HPDE6-E6E7 (cell line): ENCODE results near the gene CRAMP1.
A peak's percentile ranks its signal among the peaks of the same experiment; 100 is the strongest.

Experiments used
- DNase-seq: peaks from one replicate; pipeline ENCODE4 v3.0.0; 2011; ENCODE audit warnings: missing footprints; ENCODE audit errors: extremely low spot score

Gene CRAMP1

DNA sequence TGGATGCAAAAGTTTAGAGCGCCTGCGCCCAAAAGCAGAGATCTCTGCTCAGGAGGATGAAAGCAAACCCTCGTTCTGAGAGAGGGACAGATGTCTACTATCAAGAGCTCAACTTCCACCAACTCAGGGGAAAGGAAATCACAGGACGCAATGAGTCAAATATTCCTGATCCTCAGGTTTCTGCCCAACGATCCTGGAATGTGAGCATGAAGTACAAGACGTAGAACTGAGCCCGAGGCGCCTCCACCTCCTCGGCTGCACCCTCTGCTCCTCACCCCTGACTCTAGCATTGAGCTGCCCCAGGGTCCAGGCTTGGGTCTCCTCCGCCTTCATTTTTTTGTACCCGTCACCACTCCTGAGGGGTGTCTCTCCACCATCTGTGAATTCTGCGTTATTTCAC, 15.6 kb upstream of the CRAMP1 start:
- no peak for DNase-seq

DNA sequence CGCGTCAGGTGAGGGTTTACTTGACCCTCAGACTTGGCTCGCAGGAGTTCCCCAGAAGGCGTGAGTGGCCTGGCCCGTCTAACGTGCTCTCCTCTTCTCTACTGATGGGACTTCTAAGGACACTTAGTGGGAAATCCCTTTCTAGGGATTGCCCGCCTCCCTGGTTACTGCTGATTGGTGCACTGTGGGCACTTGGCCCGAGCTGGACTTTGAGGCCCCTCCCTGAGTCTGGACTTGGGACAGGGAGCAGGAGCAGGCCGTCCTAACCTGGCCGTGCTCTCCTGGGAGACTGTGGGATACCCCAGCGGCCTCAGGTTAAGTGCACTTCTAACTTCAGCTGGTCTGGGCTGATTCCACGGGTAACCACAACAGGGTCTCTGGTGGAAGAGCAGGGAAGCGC, 15.0 kb upstream of the CRAMP1 start:
- DNase-seq: no peak

DNA sequence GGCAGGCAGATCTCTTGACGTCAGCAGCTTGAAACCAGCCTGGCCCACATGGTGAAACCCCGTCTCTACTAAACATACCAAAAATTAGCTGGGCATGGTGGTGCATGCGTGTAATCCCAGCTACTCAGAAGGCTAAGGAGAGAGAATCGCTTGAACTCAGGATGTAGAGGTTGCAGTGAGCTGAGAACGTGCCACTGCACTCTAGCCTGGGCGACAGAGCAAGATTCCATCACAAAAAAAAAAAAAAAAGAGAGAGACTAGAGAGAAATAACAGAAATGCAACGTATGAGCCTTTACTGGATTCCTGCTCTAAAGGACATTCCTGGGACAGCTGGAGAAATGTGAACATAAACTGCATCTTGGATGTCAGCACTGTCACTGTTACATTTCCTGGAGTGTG, 11.1 kb upstream of the CRAMP1 start:
- DNase-seq: no peak

DNA sequence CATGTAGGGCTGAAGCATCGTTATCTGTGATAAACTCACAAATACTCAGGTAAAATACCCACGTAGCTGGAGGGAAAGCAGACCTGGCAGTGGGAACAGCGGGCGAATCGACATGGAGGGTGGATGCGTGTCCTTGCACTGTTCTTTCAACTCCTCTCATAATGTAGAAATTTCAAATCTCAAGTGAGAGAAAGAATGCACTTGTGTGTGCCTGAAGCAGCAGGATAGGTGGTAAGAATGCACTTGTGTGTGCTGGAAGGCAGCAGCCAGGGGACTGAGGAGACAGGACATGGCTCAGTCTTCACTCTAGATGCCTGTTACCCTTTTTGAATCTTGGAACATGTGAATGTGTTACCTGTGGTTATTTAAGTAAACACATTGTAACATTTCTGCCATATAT, 10.7 kb upstream of the CRAMP1 start:
- no peak for DNase-seq

DNA sequence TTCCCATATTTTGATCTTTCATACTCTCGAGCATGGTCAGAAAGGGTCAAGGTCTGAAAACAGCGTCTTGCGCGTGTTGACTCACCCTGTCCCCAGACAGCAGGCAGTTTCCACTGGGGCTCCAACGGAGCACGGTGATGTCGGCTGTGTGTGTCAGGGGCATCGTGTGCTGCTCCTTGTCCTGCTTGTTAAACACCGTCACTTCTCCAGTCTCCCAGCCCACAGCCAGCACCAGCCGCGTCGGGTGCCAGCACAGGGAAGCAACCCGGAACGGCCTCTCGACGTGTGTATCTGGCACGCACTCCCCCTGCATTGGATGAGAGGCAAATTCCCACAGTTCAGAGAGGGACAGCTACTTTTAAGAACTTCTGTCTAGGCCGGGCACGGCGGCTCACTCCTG, 9.9 kb upstream of the CRAMP1 start:
- DNase-seq: no peak

DNA sequence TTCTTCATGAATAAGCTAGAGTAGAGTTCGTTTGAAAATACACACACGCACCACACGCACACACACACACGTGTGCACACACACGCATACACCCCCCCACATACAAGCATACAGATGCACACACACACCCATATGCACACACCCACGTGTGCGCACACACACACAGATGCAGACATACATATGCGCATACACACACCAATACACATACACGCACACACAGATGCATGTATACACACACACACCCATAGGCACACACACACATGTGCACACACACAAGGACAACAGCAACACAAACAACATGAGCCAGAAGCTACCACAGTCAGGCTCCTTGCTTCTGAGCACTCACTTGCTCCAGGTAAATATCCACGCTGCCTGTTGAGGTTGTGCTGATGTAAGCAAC, 5.4 kb upstream of the CRAMP1 start:
- no peak for DNase-seq

DNA sequence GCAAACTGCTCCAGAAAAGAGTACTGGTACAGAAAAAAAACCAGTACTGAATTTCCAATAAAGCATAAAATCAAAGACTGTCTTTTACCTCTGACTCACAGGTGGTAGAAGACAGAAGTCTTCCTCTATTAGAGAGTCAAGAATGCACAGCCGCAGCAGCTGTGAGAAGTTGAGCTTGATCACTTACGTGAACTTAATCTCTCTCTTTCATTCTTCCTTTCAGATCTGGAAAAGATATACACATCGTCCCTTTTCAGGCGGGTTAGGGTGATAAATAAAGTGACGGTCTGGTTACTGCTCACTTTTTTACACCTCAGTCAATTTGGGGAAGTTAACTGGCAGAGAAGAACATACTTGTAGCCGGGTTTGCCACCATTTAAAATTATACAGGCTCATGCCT, 4.2 kb upstream of the CRAMP1 start:
- no peak for DNase-seq

DNA sequence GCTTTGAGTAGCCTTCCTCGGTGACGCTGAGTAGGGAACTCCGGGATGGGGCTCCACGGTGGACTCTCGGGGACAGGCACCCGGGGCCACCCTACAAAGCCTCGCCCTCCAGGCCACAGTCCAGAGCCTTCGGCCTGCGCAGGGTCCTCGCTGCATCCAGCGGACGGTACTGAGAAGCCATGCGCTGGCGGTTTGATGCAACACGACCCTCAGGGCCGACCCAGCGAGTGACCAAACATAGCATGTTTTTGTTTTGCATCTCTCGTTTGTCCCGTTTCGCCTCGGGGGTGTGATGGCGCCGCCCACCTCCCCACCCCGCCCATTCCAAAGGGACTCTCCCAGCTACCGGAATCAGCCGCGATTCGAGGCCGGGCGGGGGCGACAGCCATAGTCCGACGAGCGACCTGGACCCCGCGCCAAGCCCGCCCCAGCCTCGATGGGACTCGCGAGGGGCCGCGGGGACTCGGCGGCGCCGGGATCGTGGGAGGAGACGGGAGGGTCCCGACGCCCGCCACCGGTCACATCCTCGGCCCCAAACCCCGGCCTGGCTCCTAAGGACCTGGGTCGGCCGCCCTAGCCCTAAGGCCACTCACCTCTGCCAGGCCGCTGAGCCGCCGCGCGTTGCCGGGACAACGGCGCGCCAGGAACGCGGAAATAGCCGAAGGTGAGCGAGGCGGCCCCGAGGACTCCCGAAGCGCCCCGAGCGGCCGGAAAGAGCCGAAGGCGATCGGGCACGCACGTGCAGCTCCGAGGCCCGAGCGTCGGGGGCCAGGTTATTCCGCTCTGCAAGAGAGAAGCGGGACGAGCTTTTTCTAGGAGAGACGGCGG, 1.9 kb upstream of the CRAMP1 start:
- peak; percentile 70 for DNase-seq

DNA sequence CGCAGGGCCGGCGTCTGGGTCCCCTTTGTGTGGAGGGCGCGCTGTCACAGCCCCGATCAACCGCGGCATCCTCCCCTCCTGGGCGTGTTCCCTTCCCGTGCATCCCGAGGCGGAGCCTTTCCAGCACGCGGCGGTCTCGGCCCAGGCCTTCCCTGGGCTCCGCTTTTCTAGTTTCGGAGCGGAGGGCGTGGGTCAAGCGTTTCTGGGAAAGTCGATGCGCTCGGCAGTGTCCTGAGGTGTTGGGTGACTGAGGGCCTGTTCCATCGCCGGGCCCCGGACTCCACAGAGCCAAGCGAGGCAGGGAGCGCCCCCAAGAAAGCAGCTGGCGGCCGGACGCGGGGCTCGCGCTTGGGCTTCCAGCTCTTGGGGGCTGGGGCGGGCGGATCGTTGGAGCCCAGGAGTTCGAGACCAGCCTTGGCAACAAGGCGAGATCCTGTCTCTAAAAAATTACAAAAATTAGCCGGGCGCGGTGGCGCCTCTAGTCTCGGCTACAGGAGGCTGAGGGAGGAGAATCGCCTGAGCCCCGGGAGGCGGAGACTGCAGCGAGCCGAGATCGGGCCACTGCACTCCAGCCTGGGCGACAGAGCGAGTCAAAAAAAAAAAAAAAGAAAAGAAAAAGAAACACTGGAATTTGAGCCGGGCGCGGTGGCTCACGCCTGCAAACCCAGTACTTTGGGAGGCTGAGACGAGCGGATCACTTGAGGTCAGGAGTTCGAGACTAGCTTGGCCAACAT, 1.1 kb upstream of the CRAMP1 start:
- DNase-seq: peak; percentile 51

DNA sequence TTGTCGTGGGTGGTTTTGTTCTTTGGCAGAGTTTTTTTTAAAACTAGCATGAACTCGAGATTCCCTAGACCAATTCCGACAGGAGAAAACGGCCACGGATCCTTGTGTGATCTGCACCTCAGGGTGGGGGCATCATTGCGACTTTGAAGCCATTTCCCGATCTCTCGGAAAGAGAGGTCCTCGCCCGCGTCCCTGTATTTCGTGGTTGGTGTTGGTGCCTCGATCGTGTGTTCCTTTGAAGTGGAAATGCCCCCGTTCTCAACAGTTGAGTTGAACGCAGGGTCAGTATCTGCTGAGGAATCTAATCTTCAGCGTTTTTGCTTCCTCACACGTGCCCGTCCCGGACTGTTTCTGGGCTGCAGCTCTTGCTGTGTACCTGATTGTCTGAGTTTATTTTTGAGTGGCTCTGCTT, 1.1 kb downstream of the CRAMP1 start:
- DNase-seq: peak; percentile 20

DNA sequence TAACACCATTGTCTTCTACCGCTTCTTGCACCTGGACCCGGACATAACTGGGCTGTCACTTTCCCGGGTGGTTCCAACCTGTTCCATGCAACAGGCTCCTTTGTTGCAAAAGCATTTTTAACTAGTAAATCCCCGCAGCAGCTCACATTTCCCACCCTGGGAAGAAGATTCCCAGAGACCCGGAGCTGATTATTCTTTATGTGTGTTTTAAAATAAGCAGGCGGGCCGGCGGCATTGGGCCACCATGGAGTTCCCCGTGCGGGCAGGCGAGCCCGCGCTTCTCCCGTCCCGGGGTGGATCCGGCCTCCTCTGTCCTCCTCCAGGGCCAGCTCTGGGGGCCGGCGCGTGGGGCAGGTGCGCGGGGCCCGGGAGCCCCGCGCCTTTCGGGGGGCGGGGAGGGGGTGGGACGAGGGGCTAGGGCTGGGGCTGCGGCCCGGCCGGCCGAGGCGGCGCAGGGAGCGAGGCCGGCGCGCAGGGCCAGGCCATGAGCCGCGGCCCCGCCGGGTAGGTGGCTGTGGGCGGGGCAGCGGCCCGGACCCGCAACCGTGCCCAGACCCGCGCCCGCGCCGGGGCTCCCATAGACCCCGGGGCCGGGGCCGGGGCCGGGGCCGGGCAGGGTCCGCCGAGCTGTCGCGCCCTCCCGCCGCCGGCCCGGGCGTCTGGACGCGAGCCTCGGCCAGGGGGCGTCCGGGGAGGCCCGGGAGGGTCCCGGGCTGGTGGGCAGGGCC, 1.7 kb downstream of the CRAMP1 start:
- DNase-seq: peak; percentile 12

DNA sequence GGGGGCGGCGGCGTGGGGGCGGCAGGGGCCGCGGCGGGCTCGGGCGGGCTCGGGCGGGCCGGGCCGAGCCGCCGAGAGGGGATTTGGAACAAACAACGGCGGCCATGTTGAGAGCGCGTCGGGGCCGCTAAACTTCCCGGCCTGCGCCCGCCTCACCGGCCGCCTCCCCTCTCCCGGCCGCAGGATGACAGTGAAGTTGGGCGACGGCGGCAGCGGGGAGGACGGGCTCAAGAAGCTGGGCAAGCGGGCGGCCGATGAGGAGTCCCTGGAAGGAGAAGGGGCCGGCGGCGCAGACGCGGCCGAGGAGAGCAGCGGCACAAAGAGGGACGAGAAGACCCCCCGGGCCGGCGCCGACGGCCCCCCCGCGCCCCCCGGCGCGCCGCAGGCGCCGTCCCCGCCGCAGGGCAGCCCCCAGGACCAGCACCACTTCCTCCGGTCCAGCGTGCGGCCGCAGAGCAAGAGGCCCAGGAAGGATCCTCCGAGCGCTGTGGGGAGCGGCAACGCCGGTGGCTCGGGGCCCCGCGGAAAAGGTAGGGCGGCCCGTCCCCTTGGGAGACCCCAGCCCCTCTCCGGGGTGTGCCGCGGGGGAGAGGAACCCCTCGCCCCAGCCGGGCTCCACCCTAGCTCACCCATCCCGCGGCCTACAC, 2.4 kb downstream of the CRAMP1 start:
- DNase-seq: peak; percentile 43

DNA sequence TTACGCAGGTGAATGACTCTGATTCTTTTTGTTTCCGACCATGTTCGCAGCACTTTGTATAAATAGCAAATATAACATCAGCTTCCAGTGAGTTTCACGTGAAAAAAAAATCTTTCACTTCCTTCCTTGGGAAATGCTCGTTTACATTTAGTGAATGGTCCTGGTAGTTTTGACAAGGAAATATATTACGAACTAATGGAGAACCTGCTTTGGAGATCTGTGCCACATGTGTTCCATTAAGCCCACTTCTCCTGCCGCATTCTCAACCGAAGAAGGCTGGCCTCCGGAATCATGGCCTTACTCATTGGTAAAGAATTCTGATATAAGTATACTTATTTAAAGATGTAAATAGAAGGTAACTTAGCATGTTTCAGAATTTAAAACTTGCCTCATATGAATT, 3.6 kb downstream of the CRAMP1 start:
- DNase-seq: no peak

DNA sequence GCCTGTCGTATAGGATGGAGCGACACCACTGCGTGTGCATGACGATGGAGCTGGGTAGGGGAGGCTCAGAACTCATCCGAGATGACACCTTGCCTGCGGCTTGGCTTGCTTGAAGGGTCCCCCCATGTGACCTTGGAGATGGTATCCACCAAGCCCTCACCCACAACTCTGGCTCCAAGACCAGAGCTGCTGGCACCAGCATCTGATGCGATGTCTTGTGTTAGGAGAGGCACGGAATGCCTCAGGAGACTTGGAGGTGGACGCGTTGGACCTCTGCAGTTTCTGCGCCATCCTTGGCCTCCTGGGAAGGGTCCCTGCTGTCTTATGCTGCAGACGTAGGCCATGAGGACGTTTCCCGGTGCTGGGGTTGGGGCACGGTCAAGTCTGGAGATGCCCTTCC, 7.8 kb downstream of the CRAMP1 start:
- DNase-seq: no peak

DNA sequence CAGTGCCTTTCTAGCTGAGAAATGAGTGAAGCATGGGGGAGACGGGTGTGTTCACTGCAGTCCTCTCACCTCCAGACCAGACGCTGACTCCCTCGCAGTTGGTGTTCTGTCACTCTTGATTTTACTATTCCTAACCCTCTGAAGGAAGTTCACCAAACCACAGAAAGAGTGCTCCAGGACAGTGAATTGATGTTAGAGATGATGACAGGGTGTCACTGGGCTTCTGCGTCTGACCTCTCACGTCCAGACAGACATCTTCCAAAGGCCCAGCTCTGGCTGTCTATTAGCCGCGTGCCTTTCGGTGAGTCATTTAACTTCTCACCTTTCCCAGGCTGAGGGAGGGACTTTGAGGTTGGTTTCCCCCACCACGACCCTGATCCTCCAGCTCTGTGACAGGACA, 8.2 kb downstream of the CRAMP1 start:
- DNase-seq: no peak

DNA sequence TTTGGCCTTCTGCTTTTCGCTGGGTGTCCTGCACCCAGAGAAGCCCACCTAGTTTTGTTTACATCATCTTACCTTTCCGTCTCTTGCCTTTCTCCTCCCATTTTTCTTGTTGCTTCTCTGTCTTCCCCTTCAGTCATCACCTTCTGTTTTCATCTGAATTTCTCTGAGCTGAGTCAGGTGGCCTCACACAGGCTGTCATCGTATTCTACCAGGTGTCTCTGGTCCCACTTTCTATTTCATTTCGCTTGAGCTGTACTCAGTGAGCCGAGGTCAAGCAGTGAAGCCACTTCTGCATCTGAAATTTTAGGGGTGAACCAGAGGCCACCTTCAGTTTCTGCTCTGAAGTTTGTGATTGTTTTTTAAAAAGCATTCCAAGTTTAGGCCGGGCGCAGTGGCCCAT, 9.7 kb downstream of the CRAMP1 start:
- DNase-seq: no peak

DNA sequence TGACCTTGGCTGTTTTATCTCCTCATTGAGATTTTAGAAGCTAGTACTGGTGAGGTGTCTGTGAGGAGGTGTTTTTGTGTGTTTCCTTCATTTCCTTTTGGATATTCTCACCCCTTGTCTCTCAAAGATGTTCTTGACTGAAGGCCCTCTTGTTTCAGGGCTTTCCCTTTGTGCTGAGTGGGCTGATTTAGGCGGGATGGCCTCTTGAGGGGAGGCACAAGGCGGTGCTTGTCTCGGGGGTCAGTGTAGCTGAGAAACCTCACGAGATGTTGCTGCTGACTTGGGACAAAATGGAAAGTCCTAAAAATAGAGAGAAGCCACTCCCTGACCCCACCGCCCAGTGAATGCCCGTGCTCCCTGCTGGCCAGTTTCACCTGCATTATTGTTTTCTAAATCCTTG, 14.2 kb downstream of the CRAMP1 start:
- DNase-seq: no peak

DNA sequence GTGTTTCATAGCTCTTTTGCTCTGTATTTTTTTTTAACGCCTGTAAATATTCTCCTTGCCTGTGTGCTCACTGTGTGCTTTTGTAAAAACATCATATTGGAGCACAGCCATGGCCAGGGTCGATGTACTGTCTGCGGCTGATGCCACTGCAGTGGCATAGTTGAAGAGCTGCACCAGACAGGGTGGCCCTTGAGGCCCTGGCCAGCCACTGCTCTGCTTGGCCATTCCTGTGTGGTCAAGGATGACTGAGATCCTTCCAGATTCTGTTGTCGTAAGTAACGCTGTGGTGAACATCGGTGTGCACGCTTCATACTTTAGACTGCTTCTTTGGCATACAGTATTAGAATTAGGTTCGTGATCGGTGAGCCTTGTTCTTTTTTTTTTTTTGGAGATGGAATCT, 14.6 kb downstream of the CRAMP1 start:
- no peak for DNase-seq

DNA sequence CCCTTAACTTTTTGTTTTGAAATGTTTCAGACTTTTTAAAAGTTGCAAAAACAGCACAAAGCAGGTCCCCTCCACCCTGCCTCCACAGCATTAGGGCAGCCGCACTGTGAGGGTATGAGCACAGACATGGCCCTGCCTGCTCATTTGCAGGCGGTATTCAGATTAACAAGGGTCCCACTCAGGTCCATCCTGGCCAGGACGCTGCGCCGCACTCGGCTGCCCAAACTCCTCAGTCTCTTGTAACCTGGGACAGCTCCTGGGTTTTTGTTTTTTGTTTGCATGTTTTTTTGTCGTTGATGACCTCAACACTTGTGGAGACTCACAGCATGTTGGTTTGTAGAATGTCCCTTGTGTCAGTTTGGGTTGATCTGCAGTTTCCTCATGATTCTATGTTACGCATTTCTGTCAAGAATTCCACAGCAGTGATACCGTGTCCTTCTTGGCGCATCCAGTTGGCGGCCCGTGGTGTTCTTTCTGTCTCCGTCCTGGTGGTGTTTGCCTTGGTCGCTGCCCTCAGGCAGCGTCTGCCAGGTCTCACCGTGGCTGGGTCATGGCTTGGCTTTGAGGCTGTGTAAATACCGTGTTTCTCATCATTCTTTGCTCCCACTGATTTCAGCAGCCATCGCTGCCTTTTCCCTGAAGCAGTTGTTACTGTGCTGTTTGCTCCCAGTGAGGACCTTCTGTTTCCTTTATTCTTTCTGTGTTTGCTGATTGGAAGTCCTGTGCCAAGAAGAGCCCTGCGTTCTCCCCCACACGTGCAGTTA, 18.5 kb downstream of the CRAMP1 start:
- DNase-seq: no peak

DNA sequence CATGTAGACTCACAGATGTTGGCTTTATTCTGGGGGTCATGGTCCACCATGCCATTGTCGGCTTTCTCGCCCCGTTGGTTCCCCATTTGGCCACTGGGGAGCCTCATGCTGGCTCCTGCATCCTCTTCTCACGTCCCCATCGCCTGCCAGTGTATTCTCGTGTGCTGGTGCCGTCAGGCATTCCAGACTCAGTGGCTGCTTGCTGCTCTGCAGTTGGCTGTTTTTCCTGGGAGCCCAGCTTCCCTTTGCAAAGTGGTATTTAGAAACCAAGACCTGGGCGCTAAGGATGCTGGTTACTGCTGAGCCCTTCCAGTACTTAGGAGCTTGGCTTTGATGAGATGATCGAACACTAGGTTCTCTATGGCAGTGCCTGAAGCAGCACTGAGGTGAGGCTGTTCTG, 19.1 kb downstream of the CRAMP1 start:
- DNase-seq: no peak

DNA sequence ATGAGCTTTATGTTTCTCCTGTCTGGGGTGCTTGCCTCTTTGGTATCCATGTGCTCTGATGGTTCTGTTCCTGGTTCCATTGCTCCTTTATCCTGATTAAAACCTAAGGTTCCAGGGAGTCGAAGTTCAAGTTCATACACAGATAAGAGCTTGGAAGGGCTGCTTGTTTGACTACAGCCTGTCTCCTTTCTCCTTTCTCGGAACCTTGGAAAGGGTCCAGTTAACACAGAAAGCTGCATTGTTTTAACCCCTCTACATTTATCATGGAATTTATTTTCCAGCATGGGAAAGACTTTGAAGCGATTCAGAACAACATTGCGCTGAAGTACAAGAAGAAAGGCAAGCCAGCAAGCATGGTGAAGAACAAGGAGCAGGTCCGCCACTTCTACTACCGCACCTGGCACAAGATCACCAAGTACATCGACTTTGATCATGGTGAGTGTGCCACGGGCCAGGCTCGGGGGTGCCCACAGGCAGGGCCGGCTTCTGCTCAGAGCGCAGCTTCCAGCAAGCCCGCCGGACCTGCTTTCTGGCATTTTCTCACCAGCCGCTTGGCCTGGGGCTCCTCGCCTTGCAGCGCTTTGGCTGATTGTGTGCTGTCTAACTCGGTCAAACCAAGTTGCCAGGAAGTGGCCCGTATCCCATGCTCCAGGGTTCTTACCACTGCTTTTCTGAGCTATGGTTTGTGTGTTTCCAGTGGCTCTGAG, 19.9 kb downstream of the CRAMP1 start:
- DNase-seq: no peak
